Adipocyte (in vitro differentiated cells): ENCODE measurements around the gene SLC6A7.

Experiments
- DNase-seq: peaks from one replicate; pipeline ENCODE4 v3.0.0-alpha.2; 2015; ENCODE audit warnings: low read depth
- H3K27me3 ChIP-seq: replicated peaks from 2 replicates; pipeline ENCODE4 v1.7.0; 2013; ENCODE audit warnings: mild to moderate bottlenecking, low read length, moderate library complexity; ENCODE audit not compliant: control insufficient read depth, insufficient read depth
- H3K36me3 ChIP-seq: 2 replicates; pipeline ENCODE4 v1.7.0; 2013; ENCODE audit warnings: low read length, mild to moderate bottlenecking, moderate library complexity; ENCODE audit not compliant: control insufficient read depth, insufficient read depth, severe bottlenecking
- H3K4me1 ChIP-seq: 2 replicates; pipeline ENCODE4 v1.7.0; 2013; ENCODE audit warnings: mild to moderate bottlenecking, low read length, moderate library complexity; ENCODE audit not compliant: control insufficient read depth, insufficient read depth
- H3K4me3 ChIP-seq: 2 replicates; pipeline ENCODE4 v1.7.0; 2013; ENCODE audit warnings: mild to moderate bottlenecking, low read length, moderate library complexity
- H3K9ac ChIP-seq: 2 replicates; pipeline ENCODE4 v1.7.0; 2013; ENCODE audit warnings: mild to moderate bottlenecking, low read length, moderate library complexity
- H3K9me3 ChIP-seq: 2 replicates; pipeline ENCODE4 v1.7.0; 2013; ENCODE audit warnings: mild to moderate bottlenecking, low read length, moderate library complexity; ENCODE audit not compliant: control insufficient read depth

Gene SLC6A7

GRCh38 chr5:150189728-150190502, at the start of gene SLC6A7:
TSS of gene SLC6A7 (plus strand) at chr5:150190062. CDS start at chr5:150190328, 266 bp downstream.
- Histone ChIP-seq H3K4me1 (no peaks in the 10 kb centered on the region), H3K36me3 (no peaks in the 10 kb centered on the region), H3K27me3 (peaks cover 42% of the 10 kb centered on the region), H3K4me3 (peak within 1 kb of the TSS; percentile 26), H3K9ac (no peak within 1 kb of the TSS), H3K9me3 (no peaks in the 10 kb centered on the region)
- peak; percentile 31 for DNase-seq

GRCh38 chr5:150140830-150141229, 49.0 kb upstream of the SLC6A7 start:
- H3K4me1 ChIP-seq: peaks cover 92% of the 10 kb centered on the region
- DNase-seq: peak; percentile 75
- H3K9me3 ChIP-seq: no peaks in the 10 kb centered on the region
- no peaks in the 10 kb centered on the region for H3K27me3 ChIP-seq
- H3K9ac ChIP-seq: peak overlapping the region; percentile 91
- H3K4me3 ChIP-seq: peak overlapping the region; percentile 15
- peaks cover 12% of the 10 kb centered on the region for H3K36me3 ChIP-seq

- Histone ChIP-seq H3K27me3 (no peaks in the 10 kb centered on the region), H3K9me3 (no peaks in the 10 kb centered on the region), H3K36me3 (peaks cover 7% of the 10 kb centered on the region), H3K4me3 (peak overlapping the region; percentile 34), H3K4me1 (peaks cover 99% of the 10 kb centered on the region), H3K9ac (peak overlapping the region; percentile 91)
- peak; percentile 74 for DNase-seq
These were observed 48.2 kb upstream of the SLC6A7 start for GRCh38 chr5:150141544-150142184.

- H3K4me1 ChIP-seq: peaks cover 99% of the 10 kb centered on the region
- no peaks in the 10 kb centered on the region for H3K9me3 ChIP-seq
- DNase-seq: no peak
- H3K9ac ChIP-seq: peak overlapping the region; percentile 91
- peaks cover 7% of the 10 kb centered on the region for H3K36me3 ChIP-seq
- no peaks in the 10 kb centered on the region for H3K27me3 ChIP-seq
- H3K4me3 ChIP-seq: peak overlapping the region; percentile 49
These were observed 47.5 kb upstream of the SLC6A7 start for GRCh38 chr5:150142185-150142958.

GRCh38 chr5:150142959-150143349, 46.9 kb upstream of the SLC6A7 start:
- H3K27me3 ChIP-seq: no peaks in the 10 kb centered on the region
- H3K9ac ChIP-seq: peak overlapping the region; percentile 91
- peaks cover 7% of the 10 kb centered on the region for H3K36me3 ChIP-seq
- H3K9me3 ChIP-seq: no peaks in the 10 kb centered on the region
- DNase-seq: peak; percentile 95
- peaks cover 99% of the 10 kb centered on the region for H3K4me1 ChIP-seq
- peak overlapping the region; percentile 49 for H3K4me3 ChIP-seq

- H3K9me3 ChIP-seq: no peaks in the 10 kb centered on the region
- H3K27me3 ChIP-seq: no peaks in the 10 kb centered on the region
- H3K9ac ChIP-seq: peak overlapping the region; percentile 91
- H3K4me3 ChIP-seq: peak overlapping the region; percentile 67
- H3K4me1 ChIP-seq: peaks cover 99% of the 10 kb centered on the region
- H3K36me3 ChIP-seq: peaks cover 7% of the 10 kb centered on the region
- peak; percentile 93 for DNase-seq
These were observed 46.3 kb upstream of the SLC6A7 start for GRCh38 chr5:150143350-150144245.

- no peaks in the 10 kb centered on the region for H3K9me3 ChIP-seq
- no peaks in the 10 kb centered on the region for H3K27me3 ChIP-seq
- peak; percentile 84 for DNase-seq
- H3K4me3 ChIP-seq: peak overlapping the region; percentile 67
- H3K36me3 ChIP-seq: peaks cover 7% of the 10 kb centered on the region
- H3K9ac ChIP-seq: peak overlapping the region; percentile 91
- peaks cover 99% of the 10 kb centered on the region for H3K4me1 ChIP-seq
These were observed 45.5 kb upstream of the SLC6A7 start for GRCh38 chr5:150144246-150144801.

GRCh38 chr5:150144879-150145278, 45.0 kb upstream of the SLC6A7 start:
- H3K36me3 ChIP-seq: peaks cover 7% of the 10 kb centered on the region
- no peaks in the 10 kb centered on the region for H3K9me3 ChIP-seq
- H3K27me3 ChIP-seq: no peaks in the 10 kb centered on the region
- H3K9ac ChIP-seq: peak overlapping the region; percentile 91
- H3K4me1 ChIP-seq: peaks cover 100% of the 10 kb centered on the region
- peak overlapping the region; percentile 67 for H3K4me3 ChIP-seq
- no peak for DNase-seq

- peaks cover 4% of the 10 kb centered on the region for H3K36me3 ChIP-seq
- H3K27me3 ChIP-seq: no peaks in the 10 kb centered on the region
- H3K4me1 ChIP-seq: peaks cover 99% of the 10 kb centered on the region
- H3K9ac ChIP-seq: peak overlapping the region; percentile 91
- H3K9me3 ChIP-seq: no peaks in the 10 kb centered on the region
- no peak for DNase-seq
- H3K4me3 ChIP-seq: no peak overlapping the region
These were observed 43.6 kb upstream of the SLC6A7 start for GRCh38 chr5:150146235-150146634.

- H3K27me3 ChIP-seq: no peaks in the 10 kb centered on the region
These were observed 42.8 kb upstream of the SLC6A7 start for GRCh38 chr5:150146862-150147601.

More at GRCh38 chr5:150146862-150147601, 42.8 kb upstream of the SLC6A7 start:
- no peaks in the 10 kb centered on the region for H3K36me3 ChIP-seq
- H3K9ac ChIP-seq: peak overlapping the region; percentile 91
- peak overlapping the region; percentile 68 for H3K4me3 ChIP-seq
- H3K9me3 ChIP-seq: no peaks in the 10 kb centered on the region
- peaks cover 95% of the 10 kb centered on the region for H3K4me1 ChIP-seq
- no peak for DNase-seq
